HepG2 (cell line): Measurements from ENCODE around the gene SLC25A19. TPM values are rescaled to one million over a fixed set of nuclear protein-coding genes. Genes with fewer than 3 reads are reported as not detected.

Source experiments
- ARNTL ChIP-seq: sonication (generic); formaldehyde crosslinking; IDR thresholded peaks from 2 replicates; pipeline ENCODE4 v1.4.0; 2020; ENCODE audit warnings: mild to moderate bottlenecking, missing genetic modification reagents
- HINFP ChIP-seq: sonication (generic); formaldehyde crosslinking; IDR thresholded peaks from 2 replicates; pipeline ENCODE4 v1.4.0; 2020; ENCODE audit warnings: low read depth, mild to moderate bottlenecking, missing genetic modification reagents
- IKZF4 ChIP-seq: sonication (generic); formaldehyde crosslinking; IDR thresholded peaks from 2 replicates; pipeline ENCODE4 v1.5.1; 2020; ENCODE audit warnings: borderline replicate concordance, mild to moderate bottlenecking, low read depth, missing genetic modification reagents; ENCODE audit errors: not compliant biosample characterization
- MTF2 ChIP-seq: sonication (generic); formaldehyde crosslinking; IDR thresholded peaks from 2 replicates; pipeline ENCODE4 v1.5.0; 2020; ENCODE audit warnings: missing genetic modification reagents, borderline replicate concordance
- RFXANK ChIP-seq: IDR thresholded peaks from 2 replicates; pipeline ENCODE4 v1.6.1; 2016
- TBX3 ChIP-seq: fragments of 450-650 bp; IDR thresholded peaks from 2 replicates; pipeline ENCODE4 v1.6.1; 2017; ENCODE audit warnings: antibody characterized with exemption, mild to moderate bottlenecking, inconsistent platforms, borderline replicate concordance
- ZBTB42 ChIP-seq: sonication (generic); formaldehyde crosslinking; IDR thresholded peaks from 2 replicates; pipeline ENCODE4 v1.5.0; 2020; ENCODE audit warnings: mild to moderate bottlenecking, missing genetic modification reagents
- ZBTB7A ChIP-seq: sonication (generic); formaldehyde crosslinking; IDR thresholded peaks from 2 replicates; pipeline ENCODE4 v1.8.0; 2022; ENCODE audit warnings: mild to moderate bottlenecking, missing genetic modification reagents
- ZIK1 ChIP-seq: sonication (generic); formaldehyde crosslinking; IDR thresholded peaks from 2 replicates; pipeline ENCODE4 v1.5.0; 2020; ENCODE audit warnings: mild to moderate bottlenecking, low read depth, missing genetic modification reagents, borderline replicate concordance
- ZNF350 ChIP-seq: sonication (generic); formaldehyde crosslinking; IDR thresholded peaks from 2 replicates; pipeline ENCODE4 v1.4.0; 2020; ENCODE audit warnings: mild to moderate bottlenecking, low read depth, missing genetic modification reagents, borderline replicate concordance
- ZNF564 ChIP-seq: sonication (generic); formaldehyde crosslinking; IDR thresholded peaks from 2 replicates; pipeline ENCODE4 v1.8.1; 2023; ENCODE audit warnings: mild to moderate bottlenecking, missing genetic modification reagents
- ZNF589 ChIP-seq: sonication (generic); formaldehyde crosslinking; conservative IDR thresholded peaks from 2 replicates; pipeline ENCODE4 v1.8.0; 2022; ENCODE audit warnings: mild to moderate bottlenecking, moderate library complexity, missing genetic modification reagents
- ZNF619 ChIP-seq: sonication (generic); formaldehyde crosslinking; IDR thresholded peaks from 2 replicates; pipeline ENCODE4 v1.4.0; 2020; ENCODE audit warnings: mild to moderate bottlenecking, missing genetic modification reagents
- ZNF7 ChIP-seq: IDR thresholded peaks from 2 replicates; pipeline ENCODE4 v1.6.1; 2016; ENCODE audit warnings: missing biosample characterization, missing genetic modification reagents
- ZNF800 ChIP-seq: sonication (generic); formaldehyde crosslinking; IDR thresholded peaks from 2 replicates; pipeline ENCODE4 v1.4.0; 2020; ENCODE audit warnings: missing genetic modification reagents
- ZNF816 ChIP-seq: sonication (generic); formaldehyde crosslinking; IDR thresholded peaks from 2 replicates; pipeline ENCODE4 v1.8.0; 2022; ENCODE audit warnings: missing genetic modification reagents, mild to moderate bottlenecking, borderline replicate concordance
- ZSCAN21 ChIP-seq: sonication (generic); formaldehyde crosslinking; IDR thresholded peaks from 2 replicates; pipeline ENCODE4 v1.8.0; 2022; ENCODE audit warnings: mild to moderate bottlenecking, missing genetic modification reagents, moderate library complexity, borderline replicate concordance
- polyA plus RNA-seq, 8 experiments: library from polyadenylated mRNA; depleted of rRNA in 3 of 8; stranded (reverse) in 7 of 8; unstranded in 1 of 8; fragments of >200 nt; fragmentation: Illumina TruSeq in 4 of 8; extraction: Trizol in 4 of 8; gene quantifications; 2 replicates each; pipeline versions ENCODE4 v1.2.1 to v1.2.3, GENCODE V29; 2011 to 2016; ENCODE audit warnings: low read depth in 4 of 8, missing spikeins in 1 of 8, mixed read lengths in 1 of 8; ENCODE audit not compliant: insufficient read depth in 1 of 8
- total RNA-seq, 5 experiments: library from RNA; depleted of rRNA; stranded (reverse); fragments of >200 nt; fragmentation: Illumina TruSeq; extraction: Trizol; gene quantifications; 2 replicates each; pipeline ENCODE4 v1.2.3, GENCODE V29; 2016; ENCODE audit warnings: low read depth in 1 of 5
- TF ChIP-seq, protein P1 (sequence below): sonication (generic); formaldehyde crosslinking; IDR thresholded peaks from 2 replicates; pipeline ENCODE4 v1.4.0; 2020; ENCODE audit warnings: missing genetic modification reagents
- TF ChIP-seq, protein P2 (sequence below): sonication (generic); formaldehyde crosslinking; IDR thresholded peaks from 2 replicates; pipeline ENCODE4 v1.5.0; 2020; ENCODE audit warnings: mild to moderate bottlenecking, missing genetic modification reagents, moderate library complexity
- TF ChIP-seq, protein P3 (sequence below): sonication (generic); formaldehyde crosslinking; IDR thresholded peaks from 2 replicates; pipeline ENCODE4 v1.5.1; 2020; ENCODE audit warnings: mild to moderate bottlenecking, missing genetic modification reagents, borderline replicate concordance

SLC25A19 gene
- total and polyA plus RNA-seq, 2 of the 13 experiments (the other 11 are each of a cell fraction or from before 2014, with no cell fraction given): 24.4 to 41.4 TPM

- TF ChIP-seq ZNF800 (0 out of 2 replicates have a peak, but pooled peaks have one; percentile 61), ZNF619 (peak; percentile 90; the same call in 1 of the 2 replicates), ZNF816 (CRISPR knock-in tag) (0 out of 2 replicates have a peak, but pooled peaks have one; percentile 36), TBX3 (no peak), HINFP (CRISPR knock-in tag) (peak; percentile 96), ZNF564 (CRISPR knock-in tag) (no peak), IKZF4 (CRISPR knock-in tag) (no peak), ARNTL (CRISPR knock-in tag) (no peak), ZBTB7A (peak; percentile 23; the same call in 1 of the 2 replicates), ZSCAN21 (CRISPR knock-in tag) (no peak), ZNF589 (CRISPR knock-in tag) (no peak), ZBTB42 (0 out of 2 replicates have a peak, but pooled peaks have one; percentile 55), ZNF7 (CRISPR knock-in tag) (no peak), ZIK1 (CRISPR knock-in tag) (no peak), MTF2 (no peak), ZNF350 (CRISPR knock-in tag) (peak; percentile 86; the same call in 1 of the 2 replicates), RFXANK (CRISPR knock-in tag) (0 out of 2 replicates have a peak, but pooled peaks have one; percentile 33)
- TF ChIP-seq, protein P1, sequence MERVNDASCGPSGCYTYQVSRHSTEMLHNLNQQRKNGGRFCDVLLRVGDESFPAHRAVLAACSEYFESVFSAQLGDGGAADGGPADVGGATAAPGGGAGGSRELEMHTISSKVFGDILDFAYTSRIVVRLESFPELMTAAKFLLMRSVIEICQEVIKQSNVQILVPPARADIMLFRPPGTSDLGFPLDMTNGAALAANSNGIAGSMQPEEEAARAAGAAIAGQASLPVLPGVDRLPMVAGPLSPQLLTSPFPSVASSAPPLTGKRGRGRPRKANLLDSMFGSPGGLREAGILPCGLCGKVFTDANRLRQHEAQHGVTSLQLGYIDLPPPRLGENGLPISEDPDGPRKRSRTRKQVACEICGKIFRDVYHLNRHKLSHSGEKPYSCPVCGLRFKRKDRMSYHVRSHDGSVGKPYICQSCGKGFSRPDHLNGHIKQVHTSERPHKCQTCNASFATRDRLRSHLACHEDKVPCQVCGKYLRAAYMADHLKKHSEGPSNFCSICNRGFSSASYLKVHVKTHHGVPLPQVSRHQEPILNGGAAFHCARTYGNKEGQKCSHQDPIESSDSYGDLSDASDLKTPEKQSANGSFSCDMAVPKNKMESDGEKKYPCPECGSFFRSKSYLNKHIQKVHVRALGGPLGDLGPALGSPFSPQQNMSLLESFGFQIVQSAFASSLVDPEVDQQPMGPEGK (CRISPR knock-in tag): peak; percentile 81; the same call in 1 of the 2 replicates
- TF ChIP-seq, protein P2, sequence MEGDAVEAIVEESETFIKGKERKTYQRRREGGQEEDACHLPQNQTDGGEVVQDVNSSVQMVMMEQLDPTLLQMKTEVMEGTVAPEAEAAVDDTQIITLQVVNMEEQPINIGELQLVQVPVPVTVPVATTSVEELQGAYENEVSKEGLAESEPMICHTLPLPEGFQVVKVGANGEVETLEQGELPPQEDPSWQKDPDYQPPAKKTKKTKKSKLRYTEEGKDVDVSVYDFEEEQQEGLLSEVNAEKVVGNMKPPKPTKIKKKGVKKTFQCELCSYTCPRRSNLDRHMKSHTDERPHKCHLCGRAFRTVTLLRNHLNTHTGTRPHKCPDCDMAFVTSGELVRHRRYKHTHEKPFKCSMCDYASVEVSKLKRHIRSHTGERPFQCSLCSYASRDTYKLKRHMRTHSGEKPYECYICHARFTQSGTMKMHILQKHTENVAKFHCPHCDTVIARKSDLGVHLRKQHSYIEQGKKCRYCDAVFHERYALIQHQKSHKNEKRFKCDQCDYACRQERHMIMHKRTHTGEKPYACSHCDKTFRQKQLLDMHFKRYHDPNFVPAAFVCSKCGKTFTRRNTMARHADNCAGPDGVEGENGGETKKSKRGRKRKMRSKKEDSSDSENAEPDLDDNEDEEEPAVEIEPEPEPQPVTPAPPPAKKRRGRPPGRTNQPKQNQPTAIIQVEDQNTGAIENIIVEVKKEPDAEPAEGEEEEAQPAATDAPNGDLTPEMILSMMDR (CRISPR knock-in tag): peak; percentile 91
- TF ChIP-seq, protein P3, sequence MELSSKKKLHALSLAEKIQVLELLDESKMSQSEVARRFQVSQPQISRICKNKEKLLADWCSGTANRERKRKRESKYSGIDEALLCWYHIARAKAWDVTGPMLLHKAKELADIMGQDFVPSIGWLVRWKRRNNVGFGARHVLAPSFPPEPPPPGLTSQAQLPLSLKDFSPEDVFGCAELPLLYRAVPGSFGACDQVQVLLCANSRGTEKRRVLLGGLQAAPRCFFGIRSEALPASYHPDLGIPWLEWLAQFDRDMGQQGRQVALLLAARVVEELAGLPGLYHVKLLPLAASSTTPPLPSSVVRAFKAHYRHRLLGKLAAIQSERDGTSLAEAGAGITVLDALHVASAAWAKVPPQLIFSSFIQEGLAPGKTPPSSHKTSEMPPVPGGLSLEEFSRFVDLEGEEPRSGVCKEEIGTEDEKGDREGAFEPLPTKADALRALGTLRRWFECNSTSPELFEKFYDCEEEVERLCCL (CRISPR knock-in tag): 0 out of 2 replicates have a peak, but pooled peaks have one; percentile 27
These were observed 18.8 kb downstream of the SLC25A19 start (continued) for GRCh38 chr17:75270218-75270965.
